ENCODE results near the gene PPP1R3F. TPM values are rescaled to one million over a fixed set of nuclear protein-coding genes. Genes with fewer than 3 reads are reported as not detected.
A peak's percentile ranks its signal among the peaks of the same experiment; 100 is the strongest.

Gene PPP1R3F
- polyA plus RNA-seq, 1 donor from 2014 or later = 21.0 TPM

- H3K4me2 ChIP-seq (ENCODE audit: low read length) = no peak overlapping the region
- TF ChIP-seq CTCF (IDR thresholded peaks at IDR 0.05; ENCODE audit: poor library complexity, severe bottlenecking) = no peak
- TF ChIP-seq RAD21 (conservative IDR thresholded peaks at IDR 0.05) = no peak
- no peak for TF ChIP-seq TAF1 (IDR thresholded peaks at IDR 0.05; ENCODE audit: low read depth)
- TF ChIP-seq POLR2AphosphoS5 (IDR thresholded peaks at IDR 0.05) = no peak
- TF ChIP-seq EP300 (conservative IDR thresholded peaks at IDR 0.05; ENCODE audit: poor library complexity, severe bottlenecking) = no peak
- no peak for TF ChIP-seq EZH2 (IDR thresholded peaks at IDR 0.05; ENCODE audit: borderline replicate concordance, insufficient read depth, low read length, poor library complexity, severe bottlenecking)
- no peak for TF ChIP-seq SMC3 (conservative IDR thresholded peaks at IDR 0.05; ENCODE audit: poor library complexity)
- TF ChIP-seq REST (IDR thresholded peaks at IDR 0.05; ENCODE audit: borderline replicate concordance) = no peak
- TF ChIP-seq MXI1 (conservative IDR thresholded peaks at IDR 0.05; ENCODE audit: poor library complexity, severe bottlenecking) = no peak
- H4K20me1 ChIP-seq (ENCODE audit: insufficient read depth) = no peaks in the 10 kb centered on the region
Measured at GRCh38 chrX:49266523-49267445, 2.8 kb upstream of the PPP1R3F start.

GRCh38 chrX:49268702-49269009 lies 937 bp upstream of the PPP1R3F start:
- Histone ChIP-seq H3K36me3 (ENCODE audit: insufficient read depth, low read length) (no peaks in the 10 kb centered on the region), H3K9me2 (ENCODE audit: insufficient read depth, low read length) (no peaks in the 10 kb centered on the region), H3K9me3 (ENCODE audit: low read length) (no peaks in the 10 kb centered on the region), H3K4me2 (ENCODE audit: low read length) (no peak overlapping the region), H3K27ac (ENCODE audit: low read length) (peak overlapping the region; percentile 89), H4K20me1 (ENCODE audit: insufficient read depth) (no peaks in the 10 kb centered on the region), H2AFZ (ENCODE audit: low read depth, low read length) (peak overlapping the region; percentile 56), H3K79me2 (replicated peaks; ENCODE audit: insufficient read depth, low read length) (peaks cover 6% of the 10 kb centered on the region), H3F3A (ENCODE audit: insufficient read depth, low read length, poor library complexity, severe bottlenecking) (no peaks in the 10 kb centered on the region), H3K9ac (ENCODE audit: low read length) (peak overlapping the region; percentile 74), H3K27me3 (ENCODE audit: insufficient read depth, low read depth, low read length) (no peaks in the 10 kb centered on the region), H3K4me3 (ENCODE audit: low read length) (peak overlapping the region; percentile 69)
- TF ChIP-seq RAD21 (conservative IDR thresholded peaks at IDR 0.05) = no peak
- TF ChIP-seq SMC3 (conservative IDR thresholded peaks at IDR 0.05; ENCODE audit: poor library complexity) = no peak
- TF ChIP-seq REST (IDR thresholded peaks at IDR 0.05; ENCODE audit: borderline replicate concordance) = no peak
- no peak for TF ChIP-seq MXI1 (conservative IDR thresholded peaks at IDR 0.05; ENCODE audit: poor library complexity, severe bottlenecking)
- TF ChIP-seq EZH2 (IDR thresholded peaks at IDR 0.05; ENCODE audit: borderline replicate concordance, insufficient read depth, low read length, poor library complexity, severe bottlenecking) = no peak
- TF ChIP-seq POLR2AphosphoS5 (IDR thresholded peaks at IDR 0.05) = no peak
- no peak for TF ChIP-seq TAF1 (IDR thresholded peaks at IDR 0.05; ENCODE audit: low read depth)
- TF ChIP-seq EP300 (conservative IDR thresholded peaks at IDR 0.05; ENCODE audit: poor library complexity, severe bottlenecking) = no peak
- no peak for TF ChIP-seq CTCF (IDR thresholded peaks at IDR 0.05; ENCODE audit: poor library complexity, severe bottlenecking)

More at GRCh38 chrX:49266523-49267445, 2.8 kb upstream of the PPP1R3F start:
- H3F3A ChIP-seq (ENCODE audit: insufficient read depth, low read length, poor library complexity, severe bottlenecking) = no peaks in the 10 kb centered on the region
- H3K36me3 ChIP-seq (ENCODE audit: insufficient read depth, low read length) = no peaks in the 10 kb centered on the region
- no peak overlapping the region for H3K9ac ChIP-seq (ENCODE audit: low read length)
- H3K9me2 ChIP-seq (ENCODE audit: insufficient read depth, low read length) = no peaks in the 10 kb centered on the region
- peaks cover 6% of the 10 kb centered on the region for H3K79me2 ChIP-seq (replicated peaks; ENCODE audit: insufficient read depth, low read length)
- no peak overlapping the region for H2AFZ ChIP-seq (ENCODE audit: low read depth, low read length)
- H3K27ac ChIP-seq (ENCODE audit: low read length) = no peak overlapping the region
- no peak overlapping the region for H3K4me3 ChIP-seq (ENCODE audit: low read length)
- no peaks in the 10 kb centered on the region for H3K9me3 ChIP-seq (ENCODE audit: low read length)
- no peaks in the 10 kb centered on the region for H3K27me3 ChIP-seq (ENCODE audit: insufficient read depth, low read depth, low read length)

Measured in neural cell (in vitro differentiated cells).